Fibroblast of the aortic adventitia (primary cell): ENCODE data around the gene SLIT1. TPM values are rescaled to one million over a fixed set of nuclear protein-coding genes. Genes with fewer than 3 reads are reported as not detected.

Experiments
- DNase-seq: peaks from one replicate; pipeline ENCODE4 v3.0.0-alpha.2; 2010; ENCODE audit warnings: low read depth
- H3K4me3 ChIP-seq: 2 replicates; pipeline ENCODE4 v1.5.1; 2011; ENCODE audit warnings: low read depth, mild to moderate bottlenecking, control low read depth, low read length, moderate library complexity
- total RNA-seq: library from RNA; depleted of rRNA; stranded (reverse); fragments of >200 nt; gene quantifications from 2 replicates; pipeline ENCODE4 v1.2.3, GENCODE V29; 2012; ENCODE audit warnings: low replicate concordance
- TF ChIP-seq, protein P1 (sequence below): IDR thresholded peaks from 2 replicates; pipeline ENCODE4 v1.5.1; 2011; ENCODE audit warnings: mild to moderate bottlenecking, low read length, control low read depth, inconsistent platforms; ENCODE audit not compliant: insufficient read depth

The SLIT1 gene
- total RNA-seq, 1 donor = 0.09 TPM

- DNase-seq = no peak
- H3K4me3 ChIP-seq = peak overlapping the region; percentile 56
Observed at GRCh38 chr10:97195706-97196222, 10.0 kb upstream of the SLIT1 start.

GRCh38 chr10:97192952-97193435 is 7.2 kb upstream of the SLIT1 start:
- TF ChIP-seq, protein P1, sequence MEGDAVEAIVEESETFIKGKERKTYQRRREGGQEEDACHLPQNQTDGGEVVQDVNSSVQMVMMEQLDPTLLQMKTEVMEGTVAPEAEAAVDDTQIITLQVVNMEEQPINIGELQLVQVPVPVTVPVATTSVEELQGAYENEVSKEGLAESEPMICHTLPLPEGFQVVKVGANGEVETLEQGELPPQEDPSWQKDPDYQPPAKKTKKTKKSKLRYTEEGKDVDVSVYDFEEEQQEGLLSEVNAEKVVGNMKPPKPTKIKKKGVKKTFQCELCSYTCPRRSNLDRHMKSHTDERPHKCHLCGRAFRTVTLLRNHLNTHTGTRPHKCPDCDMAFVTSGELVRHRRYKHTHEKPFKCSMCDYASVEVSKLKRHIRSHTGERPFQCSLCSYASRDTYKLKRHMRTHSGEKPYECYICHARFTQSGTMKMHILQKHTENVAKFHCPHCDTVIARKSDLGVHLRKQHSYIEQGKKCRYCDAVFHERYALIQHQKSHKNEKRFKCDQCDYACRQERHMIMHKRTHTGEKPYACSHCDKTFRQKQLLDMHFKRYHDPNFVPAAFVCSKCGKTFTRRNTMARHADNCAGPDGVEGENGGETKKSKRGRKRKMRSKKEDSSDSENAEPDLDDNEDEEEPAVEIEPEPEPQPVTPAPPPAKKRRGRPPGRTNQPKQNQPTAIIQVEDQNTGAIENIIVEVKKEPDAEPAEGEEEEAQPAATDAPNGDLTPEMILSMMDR = no peak
- no peak overlapping the region for H3K4me3 ChIP-seq

More at GRCh38 chr10:97195706-97196222, 10.0 kb upstream of the SLIT1 start:
- TF ChIP-seq, protein P1 = no peak

DNA sequence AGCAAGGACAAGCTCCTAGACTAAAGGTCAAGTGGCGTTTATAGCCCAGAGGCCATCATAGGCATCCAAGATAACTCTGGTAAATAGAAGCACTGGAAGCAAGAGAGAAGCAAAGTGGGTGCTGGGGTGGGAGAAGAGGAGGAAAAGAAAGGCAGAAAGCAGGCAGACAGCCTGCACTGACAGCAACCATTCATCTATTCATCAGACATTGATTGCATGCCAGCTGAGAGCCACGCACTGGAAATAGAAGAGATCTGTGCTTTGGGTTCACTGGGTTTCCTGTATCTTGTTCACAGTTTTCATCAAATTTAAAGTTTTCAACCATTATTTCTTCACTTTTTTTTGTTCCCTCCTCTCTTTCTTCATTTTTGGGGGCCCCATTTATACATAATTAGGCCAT is 4.7 kb upstream of the SLIT1 start:
- no peak for DNase-seq
- TF ChIP-seq, protein P1 = no peak
- H3K4me3 ChIP-seq = no peak overlapping the region

More at GRCh38 chr10:97192952-97193435, 7.2 kb upstream of the SLIT1 start:
- DNase-seq = no peak

DNA sequence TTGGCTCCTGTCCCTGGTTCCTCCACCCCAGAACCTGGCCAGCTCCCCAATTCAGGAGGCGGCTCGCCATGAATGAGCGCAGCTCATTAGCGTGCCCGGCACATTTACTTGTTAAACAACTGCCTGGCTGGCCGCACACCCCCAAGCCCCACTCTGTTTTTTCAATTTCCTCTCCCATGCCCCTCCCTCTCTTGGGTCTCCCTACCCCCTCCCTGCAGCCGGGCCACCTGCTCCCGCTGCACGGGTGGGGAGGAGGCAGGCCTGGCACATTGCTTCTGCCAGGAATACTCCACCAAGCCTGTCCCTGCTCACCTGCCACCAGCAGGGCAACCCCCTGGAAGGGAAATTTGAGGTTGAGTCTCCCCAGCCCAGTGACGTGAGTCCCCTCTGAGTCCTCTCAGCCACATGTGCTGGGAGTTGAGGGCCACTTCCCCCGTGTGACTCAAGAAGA is 2.5 kb upstream of the SLIT1 start:
- DNase-seq = no peak
- TF ChIP-seq, protein P1 = no peak

GRCh38 chr10:97186911-97187310 is 1.2 kb upstream of the SLIT1 start:
- no peak for DNase-seq
- H3K4me3 ChIP-seq = no peak overlapping the region
- TF ChIP-seq, protein P1 = no peak

More for the DNA sequence above, 2.5 kb upstream of the SLIT1 start:
- H3K4me3 ChIP-seq = no peak overlapping the region

DNA sequence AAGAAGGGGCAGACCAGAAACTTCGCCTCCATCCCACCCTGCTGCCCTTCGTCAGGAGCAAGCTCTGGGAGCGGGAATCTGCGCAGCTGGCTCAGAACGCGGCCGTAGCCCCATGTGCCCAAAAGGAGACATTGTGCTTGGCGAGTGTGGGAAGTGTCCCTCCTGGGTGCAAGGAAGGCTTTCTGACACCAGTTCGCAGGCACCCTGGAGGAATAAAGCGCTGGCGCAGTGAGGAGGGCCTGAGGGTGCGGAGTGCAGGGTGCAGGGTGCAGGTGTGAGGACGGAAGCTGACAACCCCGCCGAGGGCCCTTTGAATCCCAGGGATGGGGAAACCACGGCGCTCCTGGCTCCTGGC is 811 bp downstream of the SLIT1 start:
- no peak overlapping the region for H3K4me3 ChIP-seq
- TF ChIP-seq, protein P1 = no peak
- no peak for DNase-seq

GRCh38 chr10:97183314-97183713 is 2.4 kb downstream of the SLIT1 start:
- DNase-seq = no peak
- no peak overlapping the region for H3K4me3 ChIP-seq
- TF ChIP-seq, protein P1 = no peak
